Activated CD4-positive, alpha-beta T cell treated with anti-CD3 and anti-CD28 coated beads, Interleukin-2, amount 50 U/mL, for 4 hours (primary cell): ENCODE data around the gene C6orf120.

Source experiments
- DNase-seq, 2 experiments: peaks; one replicate each; pipeline ENCODE4 v3.0.0-alpha.2; 2020

C6orf120 gene

DNA sequence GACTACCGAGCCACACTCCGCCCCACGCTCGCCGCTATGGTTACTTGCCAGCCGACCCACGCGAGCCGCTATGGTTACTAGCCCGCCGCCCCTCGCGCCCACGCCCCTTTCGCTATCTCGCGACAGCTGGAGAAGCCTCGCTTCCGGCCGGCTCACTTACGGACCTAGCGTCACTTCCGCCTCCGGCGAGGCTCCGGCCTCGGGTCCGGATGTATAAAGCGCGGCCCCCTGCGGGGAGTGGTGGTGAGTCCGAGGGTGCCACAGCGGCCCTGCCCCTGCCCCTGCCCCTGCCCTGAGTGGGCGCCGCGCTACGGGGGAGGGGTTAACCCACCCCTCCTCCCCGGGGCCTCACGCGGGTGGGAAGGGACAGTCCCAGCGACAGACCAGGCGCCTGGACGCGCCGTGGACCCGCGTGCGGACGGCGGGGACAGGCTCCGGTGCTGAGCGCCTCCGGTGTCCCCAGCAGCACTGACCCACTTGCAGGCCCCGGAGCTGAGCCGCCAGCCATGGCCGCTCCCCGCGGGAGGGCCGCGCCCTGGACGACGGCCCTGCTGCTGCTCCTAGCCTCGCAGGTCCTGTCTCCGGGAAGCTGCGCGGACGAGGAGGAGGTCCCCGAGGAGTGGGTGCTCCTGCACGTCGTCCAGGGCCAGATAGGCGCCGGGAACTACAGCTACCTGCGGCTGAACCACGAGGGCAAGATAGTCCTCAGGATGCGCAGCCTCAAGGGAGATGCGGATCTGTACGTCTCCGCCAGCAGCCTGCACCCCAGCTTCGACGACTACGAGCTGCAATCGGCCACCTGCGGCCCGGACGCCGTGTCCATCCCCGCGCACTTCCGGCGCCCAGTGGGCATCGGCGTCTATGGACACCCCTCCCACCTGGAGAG, at the start of gene C6orf120, which contains the start of gene WDR27:
C6orf120 (plus strand) TSS at position 173 of the 886 bp plus-strand sequence; CDS start at position 507, 334 bp downstream.
WDR27 (minus strand) TSS at position 76 of the 886 bp plus-strand sequence. CDS start 13,024 bp downstream, outside the sequence.
- peak; percentile 98 for DNase-seq

DNA sequence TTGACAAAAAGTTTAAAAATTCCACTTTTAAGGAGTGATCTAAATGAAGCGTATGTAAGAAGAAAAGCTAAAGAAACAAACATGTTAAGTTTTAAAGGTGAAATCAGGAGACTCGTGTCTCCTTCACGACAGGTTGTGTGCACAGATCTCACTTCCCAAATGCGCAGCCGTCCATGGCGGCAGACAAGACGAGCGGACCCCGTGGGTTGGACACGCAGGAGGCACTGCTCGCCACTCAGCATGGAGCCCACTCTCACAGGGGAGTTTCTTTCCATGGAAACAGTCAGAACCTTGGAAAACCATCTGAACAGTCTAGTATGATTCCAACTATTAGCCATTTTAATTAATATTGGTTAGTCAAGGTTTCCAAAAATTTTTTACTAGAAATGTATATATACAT, 49.0 kb upstream of the C6orf120 start:
- no peak for DNase-seq

DNA sequence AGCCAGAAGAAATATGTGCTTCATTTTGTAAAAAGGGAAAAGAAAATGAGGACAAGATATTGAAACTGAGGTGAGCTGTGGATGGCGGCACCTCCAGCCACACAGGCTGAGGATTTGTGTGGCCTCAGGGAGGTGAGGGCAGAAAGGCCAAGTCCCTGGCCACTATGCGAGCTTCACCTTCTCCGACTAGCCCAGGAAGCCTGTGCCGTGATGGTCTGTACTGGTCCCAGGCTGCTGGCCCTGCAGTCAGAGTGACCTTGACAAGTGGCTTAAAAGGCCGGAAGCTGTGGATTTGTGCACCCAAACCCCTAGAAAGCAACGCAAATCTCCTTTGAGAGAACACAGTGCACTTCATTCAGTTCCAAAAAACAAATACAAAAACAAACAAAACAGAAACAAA, 48.2 kb upstream of the C6orf120 start:
- DNase-seq = no peak

DNA sequence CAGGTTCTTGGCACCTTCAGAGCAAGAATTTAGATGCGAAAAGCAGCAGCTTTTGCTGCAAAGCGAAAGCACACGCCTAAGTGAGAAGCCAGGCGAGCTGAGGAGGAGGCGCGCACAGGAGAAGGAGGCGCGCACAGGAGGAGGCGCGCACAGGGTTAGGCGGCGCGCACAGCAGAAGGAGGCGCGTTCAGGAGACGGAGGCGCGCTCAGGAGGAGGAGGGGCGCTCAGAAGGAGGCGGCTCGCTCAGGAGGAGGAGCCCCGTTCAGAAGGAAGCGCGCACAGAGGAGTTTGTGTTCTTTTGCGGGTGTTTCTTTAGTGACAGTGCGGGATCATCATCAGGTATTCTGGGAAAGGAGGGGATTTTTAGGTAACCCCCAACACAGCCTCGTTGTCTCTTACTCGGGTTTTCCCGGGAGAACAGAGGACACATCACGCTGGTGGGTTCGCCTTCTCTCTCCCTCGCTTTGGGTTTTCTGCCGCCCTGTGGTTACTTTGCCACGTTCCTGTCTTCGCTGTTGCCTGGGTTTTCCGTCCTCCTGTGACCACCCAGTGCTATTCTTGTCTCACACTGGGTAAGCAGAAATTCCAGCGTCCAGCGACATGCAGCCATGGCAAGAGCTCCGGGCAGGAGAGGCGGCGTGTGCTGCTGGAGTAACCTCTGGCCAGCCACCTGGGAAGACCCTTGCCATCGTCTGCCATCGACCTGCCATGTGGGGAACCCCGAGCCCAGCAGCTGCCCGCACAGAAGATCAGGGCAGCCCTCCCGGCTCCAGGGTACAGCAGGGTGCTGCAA, 47.1 kb upstream of the C6orf120 start:
- peak; percentile 61 to 69 for DNase-seq

DNA sequence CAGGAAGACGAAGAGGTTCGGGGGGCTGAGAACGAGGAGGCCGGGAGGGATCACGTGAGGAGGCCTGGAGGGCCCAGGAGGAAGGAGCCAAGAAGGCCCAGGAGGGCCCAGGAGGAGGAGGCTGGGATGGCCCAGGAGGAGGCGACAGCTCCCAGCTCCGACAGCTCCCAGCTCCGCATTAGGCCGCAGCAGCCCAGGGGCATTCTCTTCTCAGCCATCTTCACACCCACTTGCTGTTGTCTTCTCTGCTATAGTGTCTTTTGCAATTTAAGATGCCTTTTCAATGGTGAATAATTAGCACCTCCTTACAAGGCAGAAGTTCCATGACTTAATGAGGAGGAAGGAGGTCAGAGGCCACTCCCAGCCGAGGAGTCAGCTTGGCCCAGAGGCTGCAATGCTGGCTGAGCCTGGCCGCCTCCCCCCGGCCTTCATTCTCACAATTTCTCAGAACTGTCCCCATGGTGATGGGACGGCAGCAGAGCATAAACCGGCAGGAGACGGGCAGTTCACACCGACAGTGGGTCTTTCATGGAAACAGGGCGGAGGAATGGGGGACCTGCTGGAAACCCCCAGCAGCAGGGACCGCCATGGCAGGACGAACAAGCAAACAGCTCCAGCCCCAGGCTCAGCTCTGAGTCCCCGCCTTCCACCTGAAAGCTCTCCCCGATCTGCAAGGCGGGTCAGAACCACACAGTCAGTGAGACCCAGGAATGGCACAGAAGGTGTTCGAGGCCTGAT, 45.2 kb upstream of the C6orf120 start:
- DNase-seq = no peak

DNA sequence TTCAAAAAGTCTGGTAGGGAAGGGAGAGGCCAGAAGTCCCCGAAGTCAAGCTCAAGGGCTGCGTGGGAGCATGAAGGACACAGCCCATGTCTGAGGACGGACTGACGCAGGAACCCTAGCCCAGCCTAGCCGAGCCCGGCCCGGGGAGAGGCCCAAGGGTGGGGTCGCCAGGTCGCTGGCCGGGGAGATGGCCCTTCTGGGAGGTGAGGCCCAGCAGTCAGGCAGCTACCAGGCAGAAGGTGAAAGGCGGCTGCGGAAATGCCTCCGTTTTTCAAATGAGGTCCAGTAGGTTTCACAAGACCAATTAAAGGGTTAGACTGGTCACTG, 44.7 kb upstream of the C6orf120 start:
- DNase-seq = no peak

DNA sequence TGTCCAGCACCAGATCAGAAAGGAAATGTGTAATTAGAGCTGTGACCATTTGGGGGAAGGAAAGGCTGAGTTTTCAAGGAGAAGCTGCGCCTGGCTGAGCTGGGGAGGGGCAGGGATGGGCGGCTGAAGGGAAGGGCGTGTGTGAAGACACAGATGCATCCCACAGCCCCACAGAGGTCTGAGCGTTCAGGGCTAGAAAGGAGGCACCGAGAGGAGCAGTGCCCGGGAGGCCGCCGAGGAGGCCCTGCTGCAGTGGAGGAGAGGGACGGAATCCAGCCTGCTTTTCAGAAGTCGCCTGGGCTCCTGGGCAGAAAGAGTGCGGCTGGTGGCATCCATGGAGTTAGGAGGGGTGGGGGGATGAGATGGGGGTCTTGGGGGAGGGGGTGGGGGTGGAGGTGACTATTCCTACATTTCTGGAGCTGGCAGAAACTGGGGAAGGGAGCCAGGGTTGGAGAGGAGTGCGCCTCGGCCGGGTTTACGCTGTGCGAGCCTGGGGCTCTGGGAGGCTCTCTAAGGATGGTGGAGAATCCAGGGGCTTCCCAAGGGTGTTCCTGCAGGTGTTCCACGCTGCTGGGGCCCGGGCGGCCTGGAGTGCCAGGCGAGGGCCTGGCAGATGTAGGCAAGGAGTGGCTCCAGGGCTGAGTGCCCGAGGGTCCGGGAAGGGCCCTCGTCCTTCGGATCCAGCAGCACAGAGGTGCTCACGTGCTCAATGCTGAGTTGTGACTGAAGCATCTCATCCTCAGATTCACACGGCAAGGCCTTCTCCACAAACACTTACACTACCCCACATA, 41.9 kb upstream of the C6orf120 start:
- no peak for DNase-seq

DNA sequence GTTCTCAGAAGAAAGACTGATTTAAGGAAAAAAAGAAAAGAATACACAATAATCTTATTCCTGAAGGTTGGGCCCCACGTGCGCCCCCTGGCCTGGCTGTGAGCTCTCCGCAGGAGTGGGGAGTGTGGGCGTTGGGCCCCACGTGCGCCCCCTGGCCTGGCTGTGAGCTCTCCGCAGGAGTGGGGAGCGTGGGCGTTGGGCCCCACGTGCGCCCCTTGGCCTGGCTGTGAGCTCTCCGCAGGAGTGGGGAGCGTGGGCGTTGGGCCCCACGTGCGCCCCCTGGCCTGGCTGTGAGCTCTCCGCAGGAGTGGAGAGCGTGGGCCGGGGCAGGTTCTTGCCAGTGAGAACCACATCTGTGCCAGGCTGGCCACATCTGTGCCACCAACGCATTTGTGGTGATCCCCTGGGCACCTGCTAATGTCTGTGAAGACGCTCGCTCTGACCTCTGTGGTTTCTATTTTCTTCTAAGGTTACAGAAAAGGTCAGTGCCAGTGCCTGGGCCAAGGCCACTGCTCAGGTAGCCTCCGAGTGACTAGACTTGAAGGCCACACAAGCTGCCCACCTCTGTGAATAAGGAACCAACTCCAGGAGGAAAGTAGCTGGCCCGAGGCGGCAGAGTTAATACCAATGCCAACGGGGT, 41.1 kb upstream of the C6orf120 start:
- DNase-seq = no peak

DNA sequence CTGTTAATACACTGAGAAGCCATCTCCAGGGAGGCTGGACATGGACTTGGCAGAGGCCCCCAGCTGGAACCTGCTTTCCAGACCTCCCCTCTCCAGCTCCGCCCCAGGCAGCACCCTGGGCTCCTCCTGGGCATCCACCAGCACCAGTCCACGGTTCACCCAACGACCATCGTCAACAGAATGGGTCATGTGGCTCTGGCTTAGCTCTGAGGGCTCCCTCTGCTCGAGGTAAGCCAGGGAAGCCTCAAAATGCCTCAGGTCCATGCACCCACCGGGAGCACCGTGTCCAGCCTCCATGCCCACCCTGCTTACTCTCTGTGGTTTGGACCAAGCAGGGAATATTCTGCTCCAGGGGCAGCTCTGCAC, 40.6 kb upstream of the C6orf120 start:
- no peak for DNase-seq

DNA sequence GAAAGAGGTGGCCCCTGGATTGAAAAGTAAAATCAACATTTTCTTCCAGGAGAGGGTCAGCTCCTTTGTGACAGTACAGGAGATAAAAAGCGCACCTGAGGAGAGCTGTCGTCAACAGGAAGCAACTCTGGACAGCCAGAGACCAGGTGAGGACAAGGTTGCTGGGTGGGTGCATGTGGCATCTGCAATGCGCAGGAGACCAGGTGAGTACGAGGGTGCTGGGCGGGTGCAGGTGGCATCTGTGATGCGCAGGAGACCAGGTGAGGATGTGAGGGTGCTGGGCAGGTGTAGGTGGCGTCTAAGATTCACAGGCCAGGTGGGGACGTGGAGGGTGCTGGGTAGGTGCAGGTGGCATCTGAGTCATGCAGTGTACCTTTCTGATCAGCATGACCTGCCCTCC, 38.5 kb upstream of the C6orf120 start:
- no peak for DNase-seq

DNA sequence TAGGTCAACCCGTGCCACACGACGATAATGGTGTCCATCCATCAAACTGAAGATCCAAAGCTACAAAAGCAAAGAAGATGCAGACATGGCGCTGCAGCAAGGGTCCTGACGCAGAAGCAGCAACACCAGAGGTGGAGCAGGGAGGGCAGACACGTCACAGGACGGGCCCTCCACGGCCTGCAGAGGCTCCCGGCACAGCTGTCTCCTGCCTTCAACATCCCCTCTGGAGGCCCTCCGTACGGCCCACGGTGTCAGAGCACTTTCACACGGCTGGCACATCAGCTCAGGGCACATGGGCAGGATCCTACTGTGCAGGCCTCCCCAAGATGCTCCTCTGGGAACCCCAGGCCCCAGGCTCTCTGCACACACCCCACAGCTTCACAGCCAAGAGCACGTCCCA, 37.7 kb upstream of the C6orf120 start:
- no peak for DNase-seq

DNA sequence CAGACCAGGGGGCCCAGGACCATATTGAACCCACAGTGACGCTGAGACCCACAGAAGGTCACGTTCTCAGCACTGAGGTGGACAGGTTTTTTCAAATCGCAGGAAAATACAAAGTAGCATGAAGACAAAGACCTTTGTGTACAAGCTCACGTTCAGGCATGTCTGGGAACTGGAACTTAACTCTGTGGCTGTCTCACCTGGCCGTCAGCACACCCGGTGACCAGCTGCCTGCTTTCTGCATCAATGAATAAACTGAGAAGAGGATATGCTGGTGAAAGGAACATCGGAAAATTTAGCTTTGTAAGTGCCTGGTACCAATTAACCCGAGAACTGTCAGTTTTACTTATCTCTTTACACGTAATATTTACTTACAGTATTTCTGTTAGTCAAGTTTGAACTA, 36.6 kb upstream of the C6orf120 start:
- DNase-seq = no peak

DNA sequence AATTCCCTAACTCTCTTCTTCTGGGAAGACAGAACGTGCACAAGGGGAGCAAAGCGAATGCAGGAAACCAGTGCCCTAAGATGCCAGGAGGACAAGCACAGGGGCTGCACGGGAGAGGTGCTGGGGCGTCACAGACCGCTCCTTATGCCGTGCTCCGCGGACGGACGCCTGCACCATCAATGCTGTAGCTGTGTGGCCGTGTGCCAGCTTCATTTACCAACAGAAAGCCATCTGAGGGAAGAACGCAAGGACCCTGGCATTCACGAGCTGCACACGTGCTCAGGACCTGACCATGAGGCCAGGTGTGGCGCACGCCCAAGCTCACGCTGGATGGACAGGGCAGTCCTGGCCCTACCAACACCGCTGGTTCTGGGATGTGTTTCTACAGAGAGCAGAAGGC, 35.5 kb upstream of the C6orf120 start:
- no peak for DNase-seq

DNA sequence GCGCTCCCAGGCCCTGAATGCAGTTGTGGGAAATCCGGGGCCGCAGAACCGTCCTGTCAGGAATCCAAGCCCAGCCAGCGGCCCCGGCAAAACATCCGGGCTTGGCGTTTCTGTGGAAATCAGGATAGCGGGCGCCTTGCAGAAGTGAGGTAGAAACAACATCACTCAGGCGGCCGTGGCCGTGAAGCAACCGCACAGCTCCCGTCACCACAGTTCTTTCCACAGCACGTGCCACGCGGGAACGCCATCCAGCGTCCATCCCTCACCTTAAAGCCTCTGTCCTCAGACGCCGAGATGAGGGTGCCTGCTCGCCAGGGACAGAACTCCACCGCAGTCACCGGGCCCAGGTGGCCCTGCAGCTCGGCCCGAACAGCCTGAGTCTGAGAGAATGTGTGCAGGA, 34.2 kb upstream of the C6orf120 start:
- DNase-seq = no peak

DNA sequence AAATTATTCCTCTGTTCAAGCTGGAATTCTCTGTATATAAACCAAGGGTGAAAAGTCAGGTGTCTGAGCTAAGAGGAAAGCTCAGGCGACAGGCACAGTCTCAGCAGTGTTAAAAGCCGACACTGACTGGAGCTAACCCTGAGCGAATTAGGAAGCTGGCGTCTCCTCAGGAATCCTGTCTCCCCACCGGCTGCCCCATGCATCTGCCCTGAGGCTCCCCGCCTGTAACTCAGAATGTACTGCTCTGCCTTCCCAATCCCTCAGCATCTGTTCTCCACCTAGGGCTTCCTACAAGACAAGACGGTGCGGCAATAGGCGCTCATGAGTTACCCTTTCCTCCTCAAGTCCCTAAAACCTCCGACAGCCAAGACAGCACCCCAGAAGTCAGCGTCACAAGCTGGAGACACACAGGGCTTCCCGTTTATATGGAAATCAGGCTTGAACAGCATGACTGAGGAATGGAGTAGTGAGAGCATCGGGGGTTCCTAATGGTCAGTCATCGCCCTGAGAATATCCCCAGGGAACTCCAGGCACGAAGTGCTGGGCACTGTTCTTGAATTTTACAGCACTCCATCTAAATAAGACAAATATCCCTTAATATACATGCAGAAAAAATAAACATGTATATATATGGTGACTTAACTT, 33.6 kb upstream of the C6orf120 start:
- no peak for DNase-seq

DNA sequence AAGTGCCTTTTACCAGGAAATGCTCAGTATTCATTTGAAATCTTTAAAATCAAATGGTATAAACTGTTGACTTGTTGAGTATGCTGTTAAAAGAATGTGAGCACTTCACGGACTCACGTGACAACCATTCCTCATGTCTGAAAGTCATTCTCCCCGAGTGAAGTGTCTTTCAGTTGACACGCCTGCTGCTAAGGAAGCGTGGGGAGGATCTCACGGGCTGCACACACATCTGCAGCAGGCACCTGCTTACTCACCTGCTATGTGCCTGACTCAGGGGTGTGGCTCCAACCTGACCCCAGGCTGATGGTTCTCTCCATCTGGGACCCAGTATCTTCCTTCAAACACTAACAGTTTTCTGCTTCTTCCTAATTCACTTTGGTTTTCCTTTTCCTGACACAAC, 32.8 kb upstream of the C6orf120 start:
- no peak for DNase-seq

DNA sequence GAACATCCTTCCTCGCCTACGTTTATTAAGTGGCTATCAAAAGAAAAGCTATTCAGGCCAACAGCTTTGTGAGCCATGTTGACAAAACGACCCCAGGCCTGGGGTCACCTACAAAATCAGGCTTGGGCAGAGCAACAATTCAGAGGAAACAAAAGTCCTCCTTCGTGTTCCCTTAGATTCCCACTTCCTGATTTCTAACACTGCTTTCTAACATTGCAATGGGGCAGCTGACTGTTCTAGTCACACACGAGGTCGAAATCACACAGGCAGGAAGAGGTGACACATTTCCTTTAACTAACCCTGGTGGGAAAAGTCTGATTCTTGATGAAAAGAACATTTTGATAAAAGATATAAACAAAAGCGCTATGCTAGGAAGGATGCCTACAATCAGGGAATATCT, 32.0 kb upstream of the C6orf120 start:
- DNase-seq = no peak

DNA sequence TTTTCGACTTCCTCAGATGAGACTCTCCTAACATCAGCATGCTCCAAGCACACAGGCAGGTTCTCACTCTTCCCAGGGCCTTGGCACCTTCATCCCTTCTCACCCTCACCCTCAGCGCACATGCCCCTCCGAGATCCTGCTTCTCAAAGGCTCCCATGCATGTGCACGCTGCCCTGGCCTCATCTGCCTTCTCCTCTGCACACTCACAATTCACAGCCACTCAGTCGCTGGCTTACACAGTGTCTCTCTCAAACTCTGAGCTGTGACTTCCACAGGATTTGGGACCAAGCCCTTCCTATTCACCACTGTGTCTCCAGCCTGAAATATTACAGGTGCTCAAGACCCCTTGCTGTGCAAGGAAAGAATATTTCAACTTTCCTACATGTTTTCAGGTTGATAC, 30.4 kb upstream of the C6orf120 start:
- DNase-seq = no peak

DNA sequence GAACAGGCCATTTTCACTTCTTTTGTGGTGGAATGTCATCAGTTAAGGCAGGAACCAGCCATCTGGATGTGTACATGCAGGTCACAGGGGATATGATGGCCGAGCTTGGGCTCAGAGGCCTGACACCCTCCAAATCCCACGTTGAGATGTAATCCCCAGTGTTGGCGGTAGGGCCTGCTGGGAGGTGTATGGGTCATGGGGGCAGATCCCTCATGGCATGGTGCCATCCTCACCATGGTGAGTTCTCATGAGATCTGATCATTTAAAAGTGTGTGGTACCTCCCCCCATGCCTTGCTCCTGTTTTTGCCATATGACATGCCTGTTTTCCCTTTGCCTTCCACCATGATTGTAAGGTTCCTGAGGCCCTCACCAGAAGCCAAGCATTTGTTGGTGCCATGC, 26.9 kb upstream of the C6orf120 start:
- DNase-seq = no peak

DNA sequence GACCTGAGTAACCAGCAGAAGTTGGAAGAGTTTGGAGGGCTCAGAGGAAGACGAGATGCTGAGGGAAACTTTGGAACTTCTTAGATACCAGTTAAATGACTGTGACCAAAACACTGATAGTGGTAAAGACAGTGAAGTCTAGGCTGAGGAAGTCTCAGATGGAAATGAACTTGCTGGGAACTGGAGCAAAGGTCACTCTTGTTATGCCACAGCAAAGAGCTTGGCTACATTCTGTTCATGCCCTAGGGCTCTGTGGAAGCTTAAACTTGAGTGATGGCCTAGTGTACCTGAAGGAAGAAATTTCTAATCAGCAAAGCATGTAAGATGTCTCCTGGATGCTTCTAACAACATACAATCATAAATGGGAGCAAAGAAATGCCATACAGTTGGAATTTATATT, 24.8 kb upstream of the C6orf120 start:
- DNase-seq = no peak

DNA sequence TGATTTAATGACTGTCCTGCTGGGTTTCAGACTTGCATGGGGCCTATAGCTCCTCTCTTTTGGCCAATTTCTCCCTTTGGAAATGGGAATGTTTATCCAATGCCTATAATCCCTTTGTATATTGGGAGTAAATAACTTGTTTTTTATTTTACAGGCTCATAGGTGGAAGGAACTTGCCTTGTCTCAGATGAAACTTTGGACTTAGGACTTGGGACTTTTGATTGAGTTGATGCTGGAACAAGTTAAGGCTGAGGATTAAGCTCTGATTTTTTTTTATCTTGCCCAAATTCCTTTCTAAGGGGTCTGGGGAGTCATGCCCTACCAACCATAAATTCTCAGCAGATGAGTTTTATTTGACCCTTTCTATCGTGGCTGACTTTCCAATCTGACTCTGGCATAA, 23.6 kb upstream of the C6orf120 start:
- DNase-seq = no peak

DNA sequence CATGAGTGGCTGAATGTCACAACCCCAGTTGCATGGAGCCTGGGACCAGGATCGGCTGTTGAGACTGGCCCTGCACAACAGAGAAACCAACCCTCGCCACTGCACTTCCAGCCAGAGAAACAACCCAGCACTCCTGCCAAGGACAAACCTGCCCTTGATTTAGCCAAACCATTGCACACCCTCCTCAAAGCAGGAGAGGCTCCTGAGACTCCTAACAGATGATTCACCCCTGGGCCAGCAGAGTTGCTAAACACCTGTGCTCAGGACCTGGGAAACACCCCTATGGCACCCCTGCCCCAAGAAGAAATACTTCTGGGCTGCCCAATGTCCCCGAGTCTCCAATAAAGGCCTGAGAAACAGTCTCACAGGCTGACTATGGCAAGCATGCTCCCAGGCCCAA, 17.9 kb upstream of the C6orf120 start:
- DNase-seq = no peak
